NCI-H2196 treated with DMSO at 0.1 percent for 48 hours (cell line): Measurements from ENCODE around the gene COL23A1.
"Not testable (repeated sequence)": the region's sequence is repeated elsewhere in the genome, so short reads cannot be mapped to it uniquely, and the experiment has no call there.

Experiments used
- DNase-seq: peaks from one replicate; lab custom pipeline; 2025; ENCODE audit not compliant: unreplicated experiment; lab: John Stamatoyannopoulos, UW

Gene COL23A1

GRCh38 chr5:178511172-178511571, 79.0 kb downstream of the COL23A1 start:
- DNase-seq, result no peak

- DNase-seq, result no peak
Measured at GRCh38 chr5:178509491-178510057, 80.6 kb downstream of the COL23A1 start.

- no peak for DNase-seq
Measured at GRCh38 chr5:178507151-178507932, 82.9 kb downstream of the COL23A1 start.

- no peak for DNase-seq
Measured at GRCh38 chr5:178505639-178506407, 84.4 kb downstream of the COL23A1 start.

- DNase-seq, result no peak
Measured at GRCh38 chr5:178504340-178504960, 85.7 kb downstream of the COL23A1 start.

- no peak for DNase-seq
Measured at GRCh38 chr5:178502401-178503100, 87.6 kb downstream of the COL23A1 start.

GRCh38 chr5:178499352-178499751, 90.8 kb downstream of the COL23A1 start:
- DNase-seq, result no peak

- DNase-seq, result no peak
Measured at GRCh38 chr5:178496642-178497041, 93.6 kb downstream of the COL23A1 start.

- DNase-seq, result no peak
Measured at GRCh38 chr5:178496214-178496613, 94.0 kb downstream of the COL23A1 start.

- no peak for DNase-seq
Measured at GRCh38 chr5:178495706-178496105, 94.5 kb downstream of the COL23A1 start.

- no peak for DNase-seq
Measured at GRCh38 chr5:178492278-178492677, 97.9 kb downstream of the COL23A1 start.

- no peak for DNase-seq
Measured at GRCh38 chr5:178490935-178491652, 99.1 kb downstream of the COL23A1 start.

GRCh38 chr5:178489271-178489976, 100.8 kb downstream of the COL23A1 start:
- no peak for DNase-seq

- no peak for DNase-seq
Measured at GRCh38 chr5:178488696-178489095, 101.5 kb downstream of the COL23A1 start.

GRCh38 chr5:178487911-178488600, 102.1 kb downstream of the COL23A1 start:
- DNase-seq, result no peak

- DNase-seq, result not testable (repeated sequence)
Measured at GRCh38 chr5:178486878-178487512, 103.2 kb downstream of the COL23A1 start.

- no peak for DNase-seq
Measured at GRCh38 chr5:178486239-178486641, 104.0 kb downstream of the COL23A1 start.

- DNase-seq, result no peak
Measured at GRCh38 chr5:178483620-178484019, 106.6 kb downstream of the COL23A1 start.

GRCh38 chr5:178479261-178479660, 110.9 kb downstream of the COL23A1 start:
- no peak for DNase-seq
